Liver (tissue), 9 donors: ENCODE measurements around the gene CASZ1. TPM values are rescaled to one million over a fixed set of nuclear protein-coding genes. Genes with fewer than 3 reads are reported as not detected.

ENCODE experiments used
- DNase-seq: peaks from one replicate; pipeline ENCODE4 v3.0.0-alpha.2; 2017; ENCODE audit warnings: low spot score
- H3K27ac ChIP-seq, 2 donors: one replicate each; pipeline ENCODE4 v1.7.0; 2013; ENCODE audit warnings: inconsistent platforms in 2 of 2, low read length in 2 of 2, control low read depth in 1 of 2, low read depth in 1 of 2, mild to moderate bottlenecking in 1 of 2
- H3K27me3 ChIP-seq, 4 donors: one replicate each; pipeline versions ENCODE4 v1.6.1 to v1.7.0; 2013; ENCODE audit warnings: low read length in 3 of 4, inconsistent platforms in 1 of 4, mild to moderate bottlenecking in 1 of 4, moderate library complexity in 1 of 4; ENCODE audit not compliant: control insufficient read depth in 4 of 4, insufficient read depth in 4 of 4
- H3K36me3 ChIP-seq, 4 donors: one replicate each; pipeline versions ENCODE4 v1.6.1 to v1.7.0; 2013; ENCODE audit warnings: low read length in 3 of 4, mild to moderate bottlenecking in 3 of 4, low read depth in 1 of 4, moderate library complexity in 1 of 4; ENCODE audit not compliant: control insufficient read depth in 4 of 4, insufficient read depth in 3 of 4
- H3K4me1 ChIP-seq, 4 donors: one replicate each; pipeline versions ENCODE4 v1.6.1 to v1.7.0; 2013; ENCODE audit warnings: low read length in 3 of 4, mild to moderate bottlenecking in 3 of 4, moderate library complexity in 1 of 4; ENCODE audit not compliant: control insufficient read depth in 4 of 4, insufficient read depth in 4 of 4
- H3K4me3 ChIP-seq, 3 donors: one replicate each; pipeline versions ENCODE4 v1.6.1 to v1.7.0; 2013; ENCODE audit warnings: low read length in 3 of 3, control low read depth in 1 of 3, low read depth in 1 of 3, mild to moderate bottlenecking in 1 of 3
- H3K9ac ChIP-seq, 2 donors: one replicate each; pipeline ENCODE4 v1.7.0; 2013; ENCODE audit warnings: low read length in 2 of 2, mild to moderate bottlenecking in 2 of 2, moderate library complexity in 2 of 2, control low read depth in 1 of 2, low read depth in 1 of 2
- H3K9me3 ChIP-seq, 4 donors: one replicate each; pipeline versions ENCODE4 v1.6.1 to v1.7.0; 2013; ENCODE audit warnings: low read length in 3 of 4; ENCODE audit not compliant: control insufficient read depth in 4 of 4
- ATF3 ChIP-seq: IDR thresholded peaks from 2 replicates; pipeline ENCODE4 v1.6.1; 2016; ENCODE audit warnings: antibody characterized with exemption
- CTCF ChIP-seq: fragments of 150-350 bp; IDR thresholded peaks from 2 replicates; pipeline ENCODE4 v1.5.1; 2017; ENCODE audit warnings: improper control_type of control experiment, low read depth, low read length; ENCODE audit not compliant: missing input control
- EGR1 ChIP-seq, 2 donors: IDR thresholded peaks; 2 replicates each; pipeline ENCODE4 v1.6.1; 2016 to 2018; ENCODE audit warnings: antibody characterized with exemption in 2 of 2, low read depth in 2 of 2
- FOXA1 ChIP-seq: IDR thresholded peaks from 2 replicates; pipeline ENCODE4 v1.6.1; 2016; ENCODE audit warnings: antibody characterized with exemption
- FOXA2 ChIP-seq: IDR thresholded peaks from 2 replicates; pipeline ENCODE4 v1.6.1; 2016; ENCODE audit warnings: antibody characterized with exemption
- GABPA ChIP-seq, 2 donors: IDR thresholded peaks in 1 of 2; conservative IDR thresholded peaks in 1 of 2; 2 replicates each; pipeline ENCODE4 v1.6.1; 2016; ENCODE audit warnings: antibody characterized with exemption in 2 of 2, mild to moderate bottlenecking in 1 of 2, moderate library complexity in 1 of 2
- HNF4A ChIP-seq, 2 donors: conservative IDR thresholded peaks; 2 replicates each; pipeline ENCODE4 v1.6.1; 2016; ENCODE audit warnings: antibody characterized with exemption in 2 of 2, mild to moderate bottlenecking in 2 of 2
- HNF4G ChIP-seq: IDR thresholded peaks from 2 replicates; pipeline ENCODE4 v1.6.1; 2016; ENCODE audit warnings: antibody characterized with exemption
- JUND ChIP-seq, 2 donors: IDR thresholded peaks; 2 replicates each; pipeline ENCODE4 v1.6.1; 2016; ENCODE audit warnings: antibody characterized with exemption in 2 of 2
- NR2F2 ChIP-seq: IDR thresholded peaks from 2 replicates; pipeline ENCODE4 v1.6.1; 2016; ENCODE audit warnings: antibody characterized with exemption
- RAD21 ChIP-seq, 2 donors: IDR thresholded peaks; 2 replicates each; pipeline ENCODE4 v1.6.1; 2016; ENCODE audit warnings: antibody characterized with exemption in 2 of 2, mild to moderate bottlenecking in 2 of 2
- REST ChIP-seq: IDR thresholded peaks from 2 replicates; pipeline ENCODE4 v1.6.1; 2016; ENCODE audit warnings: antibody characterized with exemption, mild to moderate bottlenecking
- RXRA ChIP-seq, 2 donors: IDR thresholded peaks; 2 replicates each; pipeline ENCODE4 v1.6.1; 2017 to 2018; ENCODE audit warnings: antibody characterized with exemption in 2 of 2, mild to moderate bottlenecking in 1 of 2
- SP1 ChIP-seq: IDR thresholded peaks from 2 replicates; pipeline ENCODE4 v1.6.1; 2018; ENCODE audit warnings: antibody characterized with exemption, mild to moderate bottlenecking
- TAF1 ChIP-seq: conservative IDR thresholded peaks from 2 replicates; pipeline ENCODE4 v1.6.1; 2016; ENCODE audit warnings: antibody characterized with exemption, mild to moderate bottlenecking
- YY1 ChIP-seq: IDR thresholded peaks from 2 replicates; pipeline ENCODE4 v1.6.1; 2016; ENCODE audit warnings: antibody characterized with exemption, mild to moderate bottlenecking
- ZBTB33 ChIP-seq: IDR thresholded peaks from 2 replicates; pipeline ENCODE4 v1.6.1; 2016; ENCODE audit warnings: antibody characterized with exemption
- WGBS: extraction: QIAGEN DNeasy Blood & Tissue Kit; methylation state at CpG from one replicate; pipeline ENCODE4 v1.1.7; 2013; 5-methylcytosine and 5-hydroxymethylcytosine counted together
- polyA plus RNA-seq, 2 donors: library from polyadenylated mRNA; stranded (reverse) in 1 of 2; unstranded in 1 of 2; fragments of 200-250 nt in 1 of 2; fragments of >200 nt in 1 of 2; fragmentation: Nextera tagmentation in 1 of 2; extraction: Ambion mirVana in 1 of 2; gene quantifications; one replicate each; pipeline versions ENCODE4 v1.2.1 to v1.2.3, GENCODE V29; 2013 to 2015
- total RNA-seq, 2 donors: library from RNA; depleted of rRNA; stranded (reverse); fragments of >200 nt; gene quantifications; one replicate each; pipeline ENCODE4 v1.2.3, GENCODE V29; 2014
- donor health status: healthy.
- donor health status: healthy.
- donor health status: healthy.
- donor health status: healthy.
- donor health status: healthy.

CASZ1 gene
- total and polyA plus RNA-seq, 4 donors, result 1.0 to 3.5 (median 1.9) TPM

GRCh38 chr1:10773376-10773775 is 23.1 kb downstream of the CASZ1 start:
- no peak overlapping the region for H3K27ac ChIP-seq

GRCh38 chr1:10772711-10773110 is 23.7 kb downstream of the CASZ1 start:
- Histone ChIP-seq H3K27me3 (no peaks in the 10 kb centered on the region), H3K4me1 (peaks cover 0 to 7% (median 5%) of the 10 kb centered on the region in 4 donors), H3K27ac (no peak overlapping the region), H3K9me3 (no peaks in the 10 kb centered on the region), H3K9ac (no peak overlapping the region), H3K4me3 (no peak overlapping the region), H3K36me3 (no peaks in the 10 kb centered on the region)
- WGBS, result 92% methylated on average over 7 of the region's 7 CpGs
- no peak for DNase-seq
- TF ChIP-seq RXRA (IDR thresholded peaks at IDR 0.05) (no peak), REST (no peak), GABPA (IDR thresholded peaks at IDR 0.05 in 1 of 2, conservative IDR thresholded peaks at IDR 0.05 in 1 of 2) (no peak), ATF3 (no peak), JUND (IDR thresholded peaks at IDR 0.05) (no peak), HNF4A (conservative IDR thresholded peaks at IDR 0.05) (no peak), EGR1 (IDR thresholded peaks at IDR 0.05; ENCODE audit: low read depth in 2 of 2) (no peak), ZBTB33 (no peak)

More at GRCh38 chr1:10773376-10773775, 23.1 kb downstream of the CASZ1 start:
- DNase-seq, result no peak
- H3K4me1 ChIP-seq, result peaks cover 0 to 7% (median 5%) of the 10 kb centered on the region in 4 donors
- WGBS, result 80% methylated on average over 12 of the region's 12 CpGs
- H3K9ac ChIP-seq, result no peak overlapping the region
- no peaks in the 10 kb centered on the region for H3K9me3 ChIP-seq
- TF ChIP-seq HNF4A (conservative IDR thresholded peaks at IDR 0.05), result no peak
- TF ChIP-seq EGR1 (IDR thresholded peaks at IDR 0.05; ENCODE audit: low read depth in 2 of 2), result no peak
- TF ChIP-seq SP1, result no peak
- TF ChIP-seq NR2F2, result no peak
- TF ChIP-seq HNF4G, result no peak
- no peak for TF ChIP-seq REST
- TF ChIP-seq FOXA2, result no peak
- TF ChIP-seq FOXA1, result no peak
- TF ChIP-seq CTCF, result no peak
- TF ChIP-seq YY1, result no peak
- TF ChIP-seq RXRA (IDR thresholded peaks at IDR 0.05), result no peak
- no peak for TF ChIP-seq RAD21 (IDR thresholded peaks at IDR 0.05)
- no peak for TF ChIP-seq TAF1
- no peaks in the 10 kb centered on the region for H3K36me3 ChIP-seq
- H3K4me3 ChIP-seq, result no peak overlapping the region
- H3K27me3 ChIP-seq, result no peaks in the 10 kb centered on the region
